ENCODE measurements around the gene CLMN. TPM values are rescaled to one million over a fixed set of nuclear protein-coding genes. Genes with fewer than 3 reads are reported as not detected.

CLMN gene
- total RNA-seq, 4 donors from 2014 or later: 20.7 to 56.5 (median 29.7) TPM

GRCh38 chr14:95250936-95251335, 68.8 kb downstream of the CLMN start:
- no peak for TF ChIP-seq CTCF (IDR thresholded peaks at IDR 0.05; ENCODE audit: low read depth)

- no peak for TF ChIP-seq CTCF (IDR thresholded peaks at IDR 0.05; ENCODE audit: low read depth)
These were observed 69.5 kb downstream of the CLMN start for GRCh38 chr14:95250140-95250769.

- TF ChIP-seq CTCF (IDR thresholded peaks at IDR 0.05; ENCODE audit: low read depth): no peak
These were observed 71.3 kb downstream of the CLMN start for GRCh38 chr14:95248432-95248831.

- no peak for TF ChIP-seq CTCF (IDR thresholded peaks at IDR 0.05; ENCODE audit: low read depth)
These were observed 72.8 kb downstream of the CLMN start for GRCh38 chr14:95246870-95247269.

- no peak for TF ChIP-seq CTCF (IDR thresholded peaks at IDR 0.05; ENCODE audit: low read depth)
These were observed 74.4 kb downstream of the CLMN start for GRCh38 chr14:95245334-95245733.

GRCh38 chr14:95244587-95244986, 75.1 kb downstream of the CLMN start:
- no peak for TF ChIP-seq CTCF (IDR thresholded peaks at IDR 0.05; ENCODE audit: low read depth)

- no peak for TF ChIP-seq CTCF (IDR thresholded peaks at IDR 0.05; ENCODE audit: low read depth)
These were observed 76.8 kb downstream of the CLMN start for GRCh38 chr14:95242870-95243269.
